ENCODE results near the gene PRSS53.
"Not testable (repeated sequence)": the region's sequence is repeated elsewhere in the genome, so short reads cannot be mapped to it uniquely, and the experiment has no call there.

PRSS53 gene

DNA sequence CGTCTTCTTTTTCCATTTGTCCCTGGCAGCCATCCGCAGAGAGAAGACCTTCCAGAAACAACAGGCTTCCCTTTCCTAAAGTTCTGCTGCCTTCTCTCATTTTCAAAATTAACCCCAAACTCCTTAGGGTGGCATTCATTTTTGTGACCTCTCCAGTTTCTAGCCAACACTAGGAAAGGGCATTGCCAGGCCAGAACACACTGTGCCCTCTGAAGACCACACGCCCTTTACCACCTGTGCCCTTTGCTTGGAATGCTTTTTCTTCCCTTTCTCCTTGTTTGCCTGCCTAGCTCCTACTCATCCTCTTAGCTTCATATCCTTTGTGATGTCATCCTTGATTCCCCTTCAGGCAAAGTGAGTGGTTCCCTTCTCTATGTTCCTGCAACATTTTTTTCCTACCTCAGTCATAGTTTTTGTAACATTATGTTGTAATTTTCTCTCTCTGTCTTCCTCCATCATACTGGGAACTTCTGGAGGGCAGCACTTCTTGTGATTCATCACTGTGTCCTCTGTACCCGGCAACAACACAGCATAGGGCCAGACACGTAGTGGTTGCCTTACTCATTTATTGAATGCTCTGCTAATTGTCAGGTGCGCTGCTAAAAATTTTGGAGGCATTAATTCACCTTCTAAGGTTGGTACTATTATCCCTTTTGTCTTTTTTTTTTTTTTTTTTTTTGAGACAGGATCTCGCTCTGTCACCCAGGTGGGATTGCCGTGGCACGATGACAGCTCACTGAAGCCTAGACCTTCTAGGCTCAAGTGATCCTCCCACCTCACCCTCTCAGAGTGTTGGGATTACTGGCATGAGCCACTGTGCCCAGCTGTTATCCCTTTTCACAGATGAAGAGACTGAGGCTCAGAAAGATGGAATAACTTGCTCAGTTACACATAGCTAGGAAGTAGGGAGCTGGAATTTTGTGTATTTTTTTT, 29.7 kb upstream of the PRSS53 start:
- DNase-seq (ENCODE audit: low read depth, low spot score) = no peak

DNA sequence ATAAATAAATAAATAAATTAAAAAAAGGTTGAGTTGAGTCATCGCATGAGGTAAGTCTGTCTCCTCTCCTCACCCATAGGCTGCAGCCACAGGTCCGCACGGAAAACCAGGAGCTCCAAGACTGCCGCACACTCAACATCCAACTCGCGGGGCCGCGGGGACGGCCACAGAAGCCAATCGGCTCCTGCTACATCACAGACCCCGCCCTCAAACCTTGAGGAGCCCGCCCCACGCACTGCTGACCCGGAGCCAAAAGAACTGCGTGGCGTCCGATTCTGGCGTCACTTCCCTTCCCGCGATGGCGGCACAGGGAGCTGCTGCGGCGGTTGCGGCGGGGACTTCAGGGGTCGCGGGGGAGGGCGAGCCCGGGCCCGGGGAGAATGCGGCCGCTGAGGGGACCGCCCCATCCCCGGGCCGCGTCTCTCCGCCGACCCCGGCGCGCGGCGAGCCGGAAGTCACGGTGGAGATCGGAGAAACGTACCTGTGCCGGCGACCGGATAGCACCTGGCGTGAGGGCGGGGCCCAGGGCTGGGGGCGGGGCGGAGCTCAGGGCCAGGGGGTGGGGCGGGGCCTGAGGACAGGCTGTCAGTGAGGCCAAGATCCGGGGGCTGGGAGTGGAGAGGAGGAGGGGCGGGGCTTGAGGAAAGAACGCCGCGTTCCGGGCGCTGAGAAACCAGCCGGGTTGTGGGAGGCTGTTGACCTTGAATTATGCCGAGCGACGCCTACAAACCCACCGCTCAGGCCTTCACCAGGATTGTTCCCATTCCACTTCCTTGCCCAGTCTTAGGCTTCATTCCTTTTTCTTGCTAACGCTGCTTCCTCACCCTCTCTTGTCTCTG, 28.9 kb upstream of the PRSS53 start, which contains the start of gene KAT8:
KAT8 (plus strand) TSS at position 281 of the 839 bp plus-strand sequence; CDS start at position 299, 18 bp downstream.
- peak; percentile 88 for DNase-seq (ENCODE audit: low read depth, low spot score)

DNA sequence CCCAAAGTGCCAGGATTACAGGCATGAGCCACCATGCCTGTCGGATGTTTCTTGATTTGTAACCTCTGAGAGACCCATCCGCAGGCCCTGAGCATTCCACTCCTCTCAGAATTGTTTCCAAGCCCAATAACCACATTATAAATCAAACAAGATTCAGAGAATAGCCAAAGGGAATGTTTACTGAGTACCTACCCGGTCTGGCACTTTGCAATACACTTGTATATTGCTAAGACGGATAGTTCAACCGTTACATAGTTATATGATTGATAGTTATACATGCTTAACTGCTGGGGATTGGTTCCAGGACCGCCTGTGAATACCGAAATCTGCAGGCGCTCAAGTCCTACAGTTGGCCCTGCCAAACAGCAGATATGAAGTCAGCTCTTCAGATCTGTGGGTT, 25.7 kb upstream of the PRSS53 start:
- DNase-seq (ENCODE audit: low read depth, low spot score) = no peak

DNA sequence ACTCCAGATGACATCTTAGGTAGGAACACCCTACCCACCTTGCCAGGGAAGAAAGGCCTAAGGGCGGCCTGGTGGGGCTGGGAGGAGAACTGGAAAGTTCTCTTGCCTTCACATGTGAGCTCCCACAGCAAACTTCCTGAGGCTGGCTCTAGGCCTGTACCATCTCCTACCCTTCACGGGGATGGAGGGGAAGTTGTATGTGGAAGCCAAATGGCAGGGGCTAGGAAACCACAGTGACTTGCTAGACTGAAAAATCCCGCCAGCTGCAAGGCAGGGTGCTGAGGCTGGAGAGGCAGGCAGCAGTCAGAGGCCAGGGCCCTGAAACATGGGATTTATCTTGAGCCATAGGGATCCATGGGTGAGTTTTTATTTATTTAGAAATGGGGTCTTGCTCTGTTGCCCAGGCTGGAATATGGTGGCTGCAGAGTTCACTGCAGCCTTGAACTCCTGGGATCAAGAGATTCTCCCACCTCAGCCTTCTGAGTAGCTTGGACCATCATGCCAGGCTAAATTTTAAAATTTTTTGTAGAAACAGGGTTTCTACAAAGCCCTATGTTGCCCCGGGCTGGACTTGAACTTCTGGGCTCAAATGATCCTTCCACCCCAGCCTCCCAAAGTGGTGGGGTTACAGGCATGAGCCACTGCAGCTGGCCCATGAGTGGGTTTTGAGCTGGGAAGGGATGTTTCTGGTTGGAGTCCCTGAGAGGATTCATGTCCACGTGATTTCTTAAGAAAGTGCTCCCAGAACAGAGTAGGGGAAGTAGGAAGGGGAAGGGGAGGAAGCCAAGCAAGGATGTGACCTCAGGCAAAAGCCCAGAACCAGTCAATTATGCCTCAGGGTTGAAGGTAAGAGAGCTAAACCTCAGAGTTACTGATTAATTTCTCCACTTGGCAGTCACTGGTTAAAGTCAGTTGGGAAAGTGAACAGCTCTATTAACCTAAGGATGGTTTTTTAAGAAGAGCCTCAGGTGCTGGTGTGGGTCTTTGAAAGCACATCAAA, 24.7 kb upstream of the PRSS53 start:
- DNase-seq (ENCODE audit: low read depth, low spot score) = no peak

DNA sequence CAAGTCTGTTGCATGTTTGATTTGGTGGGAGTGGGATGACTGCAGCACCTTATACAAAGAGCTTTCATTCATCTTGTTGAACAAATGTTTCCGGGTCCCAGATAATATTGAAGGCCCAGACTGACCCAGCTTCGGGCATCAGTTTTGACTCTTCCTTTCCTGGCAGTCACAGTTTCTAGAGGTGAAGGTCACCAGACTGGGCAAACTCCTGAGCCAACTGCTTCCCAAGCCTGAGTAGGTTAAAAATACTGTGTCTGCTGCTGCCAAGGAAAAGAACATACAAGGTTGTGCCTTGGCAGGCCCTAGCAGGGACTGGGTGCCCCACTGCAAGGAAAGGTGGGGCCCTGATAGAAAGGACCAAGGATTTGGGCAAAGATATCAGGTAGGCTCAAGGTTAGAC, 24.0 kb upstream of the PRSS53 start:
- DNase-seq (ENCODE audit: low read depth, low spot score) = no peak

DNA sequence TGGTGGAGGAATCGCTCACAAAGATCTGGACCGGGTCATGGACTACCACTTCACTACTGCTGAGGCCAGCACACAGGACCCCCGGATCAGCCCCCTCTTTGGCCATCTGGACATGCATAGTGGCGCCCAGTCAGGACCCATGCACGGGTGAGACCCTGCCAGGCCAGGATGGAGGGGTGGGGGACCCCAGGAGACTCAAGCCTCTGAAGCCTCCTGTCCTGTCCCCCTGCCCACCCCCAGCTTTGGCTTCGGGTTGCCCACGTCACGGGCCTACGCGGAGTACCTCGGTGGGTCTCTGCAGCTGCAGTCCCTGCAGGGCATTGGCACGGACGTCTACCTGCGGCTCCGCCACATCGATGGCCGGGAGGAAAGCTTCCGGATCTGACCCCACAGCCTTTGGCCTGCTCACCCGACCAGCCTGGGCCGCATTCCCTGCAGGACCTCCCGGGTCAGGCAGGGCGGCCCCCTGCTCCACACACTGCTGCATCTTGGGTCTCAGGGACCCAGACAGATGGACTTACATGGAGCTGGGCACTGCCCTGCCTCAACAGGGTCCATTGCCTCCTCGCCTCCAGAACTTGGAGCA, 23.2 kb upstream of the PRSS53 start:
- DNase-seq (ENCODE audit: low read depth, low spot score) = no peak

DNA sequence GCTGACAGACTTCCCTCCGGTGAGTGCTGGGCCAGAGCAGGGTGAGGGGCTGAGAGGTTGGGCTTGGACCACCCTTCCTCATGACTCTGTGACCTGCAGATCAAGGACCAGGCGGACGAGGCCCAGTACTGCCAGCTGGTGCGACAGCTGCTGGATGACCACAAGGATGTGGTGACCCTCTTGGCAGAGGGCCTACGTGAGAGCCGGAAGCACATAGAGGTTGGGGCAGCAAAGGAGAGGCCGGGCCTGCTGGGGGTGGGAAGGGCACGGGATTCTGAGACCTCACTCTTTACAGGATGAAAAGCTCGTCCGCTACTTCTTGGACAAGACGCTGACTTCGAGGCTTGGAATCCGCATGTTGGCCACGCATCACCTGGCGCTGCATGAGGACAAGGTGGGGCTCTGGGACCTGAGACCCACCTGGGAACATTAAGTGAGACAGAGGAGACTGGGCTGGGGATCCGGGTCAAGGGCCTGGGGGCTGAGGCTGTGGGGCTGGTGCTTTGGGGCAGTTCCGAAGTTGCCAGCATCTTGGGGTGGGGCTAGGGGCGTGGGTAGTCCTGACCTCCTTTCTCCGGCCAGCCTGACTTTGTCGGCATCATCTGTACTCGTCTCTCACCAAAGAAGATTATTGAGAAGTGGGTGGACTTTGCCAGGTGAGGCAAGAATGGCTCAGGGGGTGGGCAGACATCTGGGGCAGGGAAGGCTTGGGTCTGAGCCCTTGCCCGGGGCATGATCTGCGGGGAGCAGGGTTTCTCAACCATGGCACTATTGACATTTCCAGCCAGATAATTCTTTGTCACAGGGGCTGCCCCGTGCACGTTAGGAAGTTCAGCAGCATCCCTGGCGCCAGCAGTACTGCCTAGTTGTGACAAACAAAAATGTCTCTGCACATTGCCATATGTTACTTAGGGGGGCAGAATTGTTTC, 21.6 kb upstream of the PRSS53 start:
- no peak for DNase-seq (ENCODE audit: low read depth, low spot score)

DNA sequence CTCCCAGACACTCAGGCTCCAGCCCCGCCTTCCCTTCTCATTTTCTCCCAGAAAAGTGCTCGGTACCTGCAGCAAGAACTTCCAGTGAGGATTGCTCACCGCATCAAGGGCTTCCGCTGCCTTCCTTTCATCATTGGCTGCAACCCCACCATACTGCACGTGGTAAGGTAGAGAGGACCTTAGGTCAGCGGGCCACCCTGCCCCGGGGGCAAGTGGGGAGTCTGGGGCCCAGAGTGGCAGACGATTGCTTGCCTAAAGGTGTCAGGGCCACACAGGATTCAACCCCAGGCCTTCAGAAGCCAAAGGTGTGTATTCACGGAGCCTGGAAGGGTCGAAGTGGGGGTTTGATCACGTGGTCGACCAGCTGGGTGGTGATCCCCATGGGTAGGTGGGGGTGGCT, 20.9 kb upstream of the PRSS53 start:
- DNase-seq (ENCODE audit: low read depth, low spot score) = no peak

DNA sequence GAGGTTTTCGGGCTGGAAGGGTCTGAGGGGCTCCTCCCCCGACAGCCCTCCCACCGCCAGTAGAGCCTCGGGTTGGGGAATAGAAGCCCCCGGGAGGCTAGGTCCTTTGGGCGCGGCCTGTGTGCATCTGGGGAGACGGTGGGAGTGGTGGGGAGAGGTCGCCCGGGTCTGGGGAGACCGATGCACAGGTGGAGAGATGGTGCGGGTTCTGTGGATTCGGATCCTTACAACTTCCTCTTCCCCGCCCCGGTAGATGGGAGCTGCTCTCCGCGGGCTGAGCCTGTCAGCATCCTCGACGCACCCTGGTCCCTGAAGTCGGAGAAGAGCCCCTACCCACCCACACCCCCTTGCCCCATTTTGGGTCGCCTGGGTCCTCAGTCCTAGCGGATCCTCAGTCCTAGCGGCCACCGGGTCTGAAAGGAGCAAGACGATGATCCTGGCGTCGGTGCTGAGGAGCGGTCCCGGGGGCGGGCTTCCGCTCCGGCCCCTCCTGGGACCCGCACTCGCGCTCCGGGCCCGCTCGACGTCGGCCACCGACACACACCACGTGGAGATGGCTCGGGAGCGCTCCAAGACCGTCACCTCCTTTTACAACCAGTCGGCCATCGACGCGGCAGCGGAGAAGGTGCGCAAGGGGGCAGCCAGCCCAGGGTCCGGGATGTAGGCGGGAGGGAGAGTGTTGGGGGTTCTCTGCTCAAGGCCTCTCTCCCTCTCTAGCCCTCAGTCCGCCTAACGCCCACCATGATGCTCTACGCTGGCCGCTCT, 20.2 kb upstream of the PRSS53 start:
- no peak for DNase-seq (ENCODE audit: low read depth, low spot score)

DNA sequence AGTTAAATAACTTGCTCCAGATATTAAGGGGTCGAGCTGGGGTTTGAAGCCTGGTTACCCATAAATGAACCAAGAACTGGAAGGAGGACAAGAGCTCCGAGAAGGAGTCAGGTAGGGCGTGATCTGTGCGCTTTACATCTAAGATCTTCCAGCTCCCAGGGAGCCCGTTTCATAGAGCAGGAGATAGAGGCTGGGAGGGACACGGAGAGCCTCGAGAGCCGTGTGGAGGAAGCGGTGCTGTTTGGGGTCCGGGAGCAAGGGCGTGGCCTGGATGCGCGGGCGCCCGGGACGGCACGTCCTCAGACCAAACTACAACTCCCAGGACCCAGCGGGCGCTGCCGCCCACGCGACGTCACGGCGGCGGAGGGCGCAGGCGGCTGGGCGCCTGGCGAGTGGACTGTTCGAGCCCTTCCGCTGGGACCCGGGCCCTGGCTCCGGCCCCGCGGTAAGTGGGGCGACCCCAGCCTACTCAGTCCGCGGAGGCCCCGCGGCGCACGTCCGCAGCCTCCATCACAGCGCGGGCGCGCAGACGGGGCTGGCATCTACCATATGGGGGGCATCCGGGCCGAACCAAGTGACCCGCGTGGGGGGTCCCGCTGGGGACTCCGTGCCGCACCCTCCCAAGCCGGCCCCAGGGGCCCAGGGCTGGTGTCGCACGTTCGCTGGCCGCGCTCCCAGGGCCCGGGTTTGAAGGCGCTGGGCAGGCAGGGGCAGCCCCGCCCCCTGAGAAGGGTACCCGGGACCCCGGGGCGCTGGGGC, 19.5 kb upstream of the PRSS53 start, which contains the start of gene BCKDK:
BCKDK (plus strand) TSS at position 352 of the 759 bp plus-strand sequence. CDS start 838 bp downstream, outside the sequence.
- no peak for DNase-seq (ENCODE audit: low read depth, low spot score)

DNA sequence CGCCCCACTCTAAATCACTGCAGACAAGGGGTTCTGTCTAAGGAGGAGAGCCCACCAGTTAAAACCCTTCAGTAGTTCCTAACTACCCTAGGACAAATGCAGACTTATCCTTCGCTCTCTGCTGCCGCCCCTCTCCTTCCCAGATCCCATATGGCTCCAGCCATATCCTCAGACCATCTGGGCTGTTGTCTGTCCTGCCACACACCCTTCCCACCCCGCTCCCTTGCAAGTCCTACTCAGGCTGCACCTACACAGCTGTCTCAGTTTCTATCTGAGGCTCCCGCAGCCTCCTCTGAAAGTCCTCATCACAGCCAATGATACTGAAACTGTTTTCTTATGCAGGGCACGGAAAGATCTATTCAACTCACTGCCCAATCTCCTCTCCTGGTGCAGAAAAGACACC, 18.7 kb upstream of the PRSS53 start:
- no peak for DNase-seq (ENCODE audit: low read depth, low spot score)

DNA sequence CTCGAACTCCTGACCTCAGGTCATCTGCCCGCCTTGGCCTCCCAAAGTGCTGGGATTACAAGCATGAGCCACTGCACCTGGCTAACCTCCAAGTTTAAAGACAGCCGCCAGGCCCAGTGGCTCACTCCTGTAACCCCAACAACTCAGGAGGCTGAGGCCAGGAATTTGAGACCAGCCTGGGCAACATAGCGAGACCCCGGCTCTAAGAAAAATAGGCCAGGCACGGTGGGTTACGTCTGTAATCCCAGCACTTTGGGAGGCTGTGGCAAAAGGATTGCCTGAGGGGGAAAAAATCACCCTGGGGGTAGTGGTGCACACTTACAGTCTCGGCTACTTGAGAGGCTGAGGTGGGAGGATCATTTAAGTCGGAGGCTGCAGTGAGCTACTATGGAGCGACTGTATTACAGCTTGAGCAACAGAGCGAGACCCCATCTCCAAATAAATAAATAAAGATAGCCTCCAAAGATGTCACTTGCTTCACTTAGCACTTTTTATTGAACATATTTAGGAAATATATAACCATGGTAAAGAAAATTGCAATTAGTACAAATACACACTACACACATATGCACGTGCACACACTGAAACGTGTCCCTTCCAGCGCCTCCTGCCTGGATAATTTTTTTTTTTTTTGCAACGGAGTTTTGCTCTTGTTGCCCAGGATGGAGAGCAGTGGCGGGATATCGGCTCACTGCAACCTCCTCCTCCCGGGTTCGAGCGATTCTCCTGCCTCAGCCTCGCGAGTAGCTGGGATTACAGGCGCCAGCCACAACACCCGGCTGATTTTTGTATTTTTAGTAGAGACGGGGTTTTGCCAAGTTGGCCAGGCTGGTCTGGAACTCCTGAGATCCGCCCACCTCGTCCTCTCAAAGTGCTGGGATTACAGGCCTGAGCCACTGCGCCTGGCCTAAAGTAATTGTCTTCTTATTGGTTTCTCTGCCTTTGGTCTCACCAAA, 18.0 kb upstream of the PRSS53 start:
- no peak for DNase-seq (ENCODE audit: low read depth, low spot score)

DNA sequence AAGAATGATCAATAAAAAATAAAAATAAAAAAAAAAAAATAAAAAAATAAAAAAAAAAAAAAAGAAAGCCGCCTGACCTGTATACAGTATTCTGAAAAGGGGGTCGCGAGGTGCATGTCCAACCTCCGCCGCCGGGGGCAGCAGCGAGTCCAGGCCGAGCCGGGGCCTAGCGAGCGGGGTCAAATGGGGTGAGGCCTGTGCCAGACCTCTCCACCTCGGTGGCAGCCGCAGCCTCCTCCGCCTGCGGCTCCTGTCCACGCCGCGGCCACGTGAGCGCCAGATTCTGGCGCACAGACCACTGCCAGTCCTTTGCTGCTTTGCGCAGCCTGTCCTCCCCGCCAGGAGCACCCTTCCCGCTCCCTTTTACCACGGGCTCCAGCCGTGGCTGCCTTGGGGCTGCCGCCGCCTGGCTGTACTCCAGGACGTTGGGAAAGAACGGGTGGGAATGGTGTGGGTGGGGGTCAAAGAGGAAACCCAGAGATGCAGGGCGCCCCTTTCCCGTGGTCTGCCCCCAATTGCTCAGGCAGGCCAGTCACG, 17.0 kb upstream of the PRSS53 start:
- DNase-seq (ENCODE audit: low read depth, low spot score) = no peak

DNA sequence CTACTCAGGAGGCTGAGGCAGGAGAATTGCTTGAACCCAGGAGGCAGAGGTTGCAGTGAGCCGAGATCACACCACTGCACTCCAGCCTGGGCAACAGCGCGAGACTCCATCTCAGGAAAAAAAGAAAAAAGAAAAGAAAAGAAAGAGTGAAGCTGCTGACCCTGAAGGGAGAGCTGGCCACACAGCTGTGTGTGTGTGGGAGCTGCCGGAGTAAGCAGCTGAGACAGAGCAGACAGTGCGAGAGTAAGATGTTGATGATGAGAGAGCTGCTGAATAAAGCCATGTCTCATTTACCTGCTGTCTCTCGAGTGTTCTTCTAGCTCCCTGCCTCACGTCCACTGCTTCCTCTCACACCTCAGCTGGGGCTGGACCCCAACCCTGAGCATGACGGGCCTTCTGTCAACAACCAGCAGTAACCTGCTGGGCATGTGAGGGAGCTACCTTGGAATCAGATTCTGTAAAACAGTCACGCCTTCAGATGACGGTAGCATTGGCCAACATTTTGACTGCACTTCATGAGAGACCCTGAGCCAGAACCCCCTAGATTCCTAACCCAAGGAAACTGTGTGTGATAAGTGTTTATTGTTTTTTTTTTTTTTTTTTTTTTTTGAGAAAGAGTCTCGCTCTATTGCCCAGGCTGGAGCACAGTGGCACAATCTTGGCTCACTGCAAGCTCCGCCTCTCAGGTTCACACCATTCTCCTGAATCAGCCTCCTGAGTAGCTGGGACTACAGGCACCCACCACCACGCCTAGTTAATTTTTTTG, 12.3 kb upstream of the PRSS53 start:
- DNase-seq (ENCODE audit: low read depth, low spot score) = not testable (repeated sequence)

DNA sequence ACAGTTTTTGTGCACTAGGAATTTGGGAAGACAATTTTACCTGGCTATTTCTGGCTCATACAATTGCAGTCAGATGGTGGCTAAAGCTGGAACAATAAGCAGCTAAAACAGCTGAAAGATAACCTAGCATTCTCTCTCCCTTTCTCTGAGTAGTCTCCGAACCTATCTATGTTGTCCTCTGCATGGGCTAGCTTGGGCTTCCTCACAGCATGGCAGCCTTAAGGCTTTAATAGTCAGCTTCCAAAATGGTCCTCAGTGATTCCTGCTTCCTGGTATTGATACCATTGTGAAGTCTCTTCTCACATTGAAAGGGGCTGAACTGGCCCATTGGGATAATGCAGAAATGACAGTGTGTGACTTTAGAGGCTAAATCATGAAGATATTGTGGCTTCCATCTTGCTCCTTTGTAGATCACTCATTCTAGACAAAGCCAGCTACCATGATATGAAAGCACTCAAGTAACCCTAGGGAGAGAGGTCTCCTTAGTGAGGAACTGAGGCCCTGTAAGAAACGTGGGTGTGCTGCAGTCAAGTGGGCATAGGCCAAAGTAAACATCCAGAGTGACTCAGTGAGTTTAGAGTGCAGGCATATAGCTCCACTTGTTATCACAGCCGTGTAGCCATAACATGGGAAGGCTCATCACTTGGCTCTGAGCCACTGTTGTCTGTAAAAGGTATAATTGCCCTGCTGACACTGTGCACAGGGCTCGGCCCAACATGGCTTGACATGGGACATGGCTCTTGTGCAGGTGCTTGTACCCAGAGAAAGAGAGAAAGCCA, 11.3 kb upstream of the PRSS53 start:
- DNase-seq (ENCODE audit: low read depth, low spot score) = no peak

Data from iPS DF 19.7 (cell line).